Sciatic nerve (tissue), 2 donors: Measurements from ENCODE around the gene DVL2. TPM values are rescaled to one million over a fixed set of nuclear protein-coding genes. Genes with fewer than 3 reads are reported as not detected.
"Not testable (repeated sequence)": the region's sequence is repeated elsewhere in the genome, so short reads cannot be mapped to it uniquely, and the experiment has no call there.

Source experiments
- ATAC-seq: fragments of 200-7000 bp; cut with Tn5 transposase; one replicate; pipeline ENCODE4 v1.9.1; 2020; ENCODE audit warnings: mild to moderate bottlenecking, moderate library complexity
- DNase-seq: peaks from one replicate; pipeline ENCODE4 v3.0.0-alpha.2; 2020; ENCODE audit warnings: low spot score
- intact Hi-C: fragments of 100-400 bp; cut with DNase I; formaldehyde crosslinking; loops from one replicate; pipeline ENCODE4 v1.14.2; 2022
- total RNA-seq: library from RNA; stranded (reverse); fragmentation: NEBNext Ultra II Directional; extraction: Animal tissue kit (Norgen Biotek cat#: 25700); gene quantifications from one replicate; pipeline ENCODE4 v1.2.1, GENCODE V29; 2021
- donor health status: DM: no; HTN: no; CAD: no.
- donor health status: DM: no; HTN: no; CAD: no.

DVL2 gene
- total RNA-seq, 1 donor from 2014 or later: 49.1 TPM

- peak; percentile 5 for ATAC-seq
- DNase-seq: no peak
- intact Hi-C loops: no loop called here
Measured at GRCh38 chr17:7258731-7259554, 24.6 kb upstream of the DVL2 start.

GRCh38 chr17:7256766-7257456 lies 22.6 kb upstream of the DVL2 start:
- DNase-seq (no peak), ATAC-seq (no peak)
- intact Hi-C loops: no loop called here

GRCh38 chr17:7254511-7254910 lies 20.2 kb upstream of the DVL2 start:
- no peak for ATAC-seq
- DNase-seq: no peak
- intact Hi-C loops: no loop called here

DNA sequence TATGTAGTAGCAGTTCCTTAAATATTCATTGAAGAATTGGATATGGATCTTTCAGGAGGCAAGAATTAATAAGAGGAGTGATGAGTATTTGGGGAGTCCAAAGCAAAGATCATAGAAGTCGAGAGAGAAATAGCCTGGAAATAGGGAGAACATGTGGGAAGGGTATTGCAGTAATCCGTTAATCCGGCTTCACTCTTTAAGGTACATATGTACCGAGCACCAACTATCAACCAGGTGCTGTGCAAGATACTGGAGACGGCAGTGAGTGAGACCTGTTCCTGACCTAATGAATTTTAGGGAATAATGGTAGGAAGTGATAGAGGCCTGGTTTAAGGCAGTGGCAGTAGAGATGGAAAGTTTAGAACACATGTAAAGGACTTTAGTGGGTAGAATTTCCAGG lies 18.8 kb upstream of the DVL2 start:
- intact Hi-C loops: no loop called here
- DNase-seq (no peak), ATAC-seq (no peak)

- peak; percentile 97 for DNase-seq
- intact Hi-C loops: no loop called here
- ATAC-seq: peak; percentile 91
Measured at GRCh38 chr17:7252176-7253043, 18.1 kb upstream of the DVL2 start, which contains the start of gene ELP5. Gene ELP5 (plus strand): TSS chr17:7252215. CDS start chr17:7252551, 336 bp downstream.

DNA sequence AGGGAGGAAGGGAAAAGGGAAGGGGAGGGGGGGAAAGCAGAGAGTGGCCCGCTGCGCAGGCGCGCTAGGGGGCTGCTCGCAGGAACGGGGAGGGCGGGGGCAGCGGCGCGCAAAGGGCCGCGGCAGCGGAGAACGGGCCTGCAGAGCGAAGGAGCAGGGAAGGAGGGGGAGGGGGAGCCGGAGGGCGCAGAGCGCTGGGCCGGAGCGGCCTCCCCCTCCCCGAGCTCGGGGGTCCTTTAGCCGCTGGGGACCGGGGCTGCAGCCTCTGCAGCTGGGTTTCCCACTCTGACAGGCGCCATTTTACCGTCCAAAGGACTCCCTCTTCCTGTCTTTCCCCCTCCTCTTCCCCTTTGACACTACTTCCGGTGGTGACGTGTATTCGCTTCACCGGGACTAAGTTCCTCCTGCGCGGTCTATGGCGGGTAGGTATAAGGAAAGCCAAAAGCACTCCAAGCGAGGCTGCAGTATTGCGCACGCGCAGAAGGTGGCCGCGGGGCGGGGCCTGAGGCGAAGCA lies 17.4 kb upstream of the DVL2 start, which contains the start of gene CTDNEP1:
Gene CTDNEP1 (minus strand): TSS at position 74 of the 515 bp plus-strand sequence. CDS start 438 bp downstream, outside the sequence.
- peak; percentile 99 for DNase-seq
- intact Hi-C loops: no loop called here
- peak; percentile 96 for ATAC-seq

GRCh38 chr17:7250695-7251627 lies 16.6 kb upstream of the DVL2 start:
- no peak for ATAC-seq
- intact Hi-C loops: no loop called here
- peak; percentile 72 for DNase-seq

DNA sequence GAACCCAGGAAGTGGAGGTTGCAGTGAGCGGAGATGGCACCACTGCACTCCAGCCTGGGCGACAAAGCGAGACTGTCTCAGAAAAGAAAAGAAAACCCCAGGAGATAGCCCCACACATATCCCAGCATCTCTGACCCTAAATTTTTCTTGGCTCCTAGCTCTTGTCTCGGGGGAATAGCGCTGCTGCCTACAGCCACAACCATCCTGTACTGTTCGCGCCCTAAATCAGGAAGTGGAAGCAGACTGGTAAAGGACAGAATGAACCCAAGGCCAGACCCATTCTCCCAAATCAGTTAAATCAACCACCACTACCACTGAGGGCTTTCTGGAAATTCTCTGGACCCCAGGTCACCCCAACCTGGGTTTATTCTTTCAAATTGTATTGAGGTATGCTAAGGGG lies 15.5 kb upstream of the DVL2 start:
- ATAC-seq: no peak
- DNase-seq: no peak
- intact Hi-C loops: no loop called here

DNA sequence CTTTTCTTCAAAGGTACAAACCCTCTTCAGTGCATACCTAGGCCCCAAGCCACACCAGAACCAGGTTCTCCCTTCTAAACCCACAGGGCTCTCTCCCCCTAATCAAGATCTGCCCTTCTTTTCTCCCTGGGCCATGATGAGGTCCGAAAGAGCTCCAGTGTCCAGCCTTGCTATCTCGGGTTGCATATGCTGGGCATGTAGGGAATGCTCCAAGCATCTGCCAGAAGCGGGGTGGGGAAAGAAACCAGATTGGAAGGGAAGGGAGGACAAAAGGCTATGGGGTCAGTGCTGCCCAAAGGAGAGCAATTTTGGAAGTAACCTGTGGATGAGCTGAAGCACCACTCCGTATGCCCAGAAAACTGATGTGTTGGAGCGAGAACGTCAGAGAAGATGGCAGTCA lies 14.9 kb upstream of the DVL2 start:
- DNase-seq (no peak), ATAC-seq (no peak)
- intact Hi-C loops: no loop called here

GRCh38 chr17:7248796-7249195 lies 14.5 kb upstream of the DVL2 start:
- DNase-seq: no peak
- intact Hi-C loops: no loop called here
- no peak for ATAC-seq

- DNase-seq: no peak
- no peak for ATAC-seq
- intact Hi-C loops: no loop called here
Measured at GRCh38 chr17:7246779-7247178, 12.5 kb upstream of the DVL2 start.

- ATAC-seq, DNase-seq, intact Hi-C loops: not testable (repeated sequence)
Measured at GRCh38 chr17:7243838-7244237, 9.5 kb upstream of the DVL2 start.

GRCh38 chr17:7243453-7243729 lies 9.1 kb upstream of the DVL2 start:
- intact Hi-C loops: no loop called here
- ATAC-seq: no peak
- DNase-seq: no peak

DNA sequence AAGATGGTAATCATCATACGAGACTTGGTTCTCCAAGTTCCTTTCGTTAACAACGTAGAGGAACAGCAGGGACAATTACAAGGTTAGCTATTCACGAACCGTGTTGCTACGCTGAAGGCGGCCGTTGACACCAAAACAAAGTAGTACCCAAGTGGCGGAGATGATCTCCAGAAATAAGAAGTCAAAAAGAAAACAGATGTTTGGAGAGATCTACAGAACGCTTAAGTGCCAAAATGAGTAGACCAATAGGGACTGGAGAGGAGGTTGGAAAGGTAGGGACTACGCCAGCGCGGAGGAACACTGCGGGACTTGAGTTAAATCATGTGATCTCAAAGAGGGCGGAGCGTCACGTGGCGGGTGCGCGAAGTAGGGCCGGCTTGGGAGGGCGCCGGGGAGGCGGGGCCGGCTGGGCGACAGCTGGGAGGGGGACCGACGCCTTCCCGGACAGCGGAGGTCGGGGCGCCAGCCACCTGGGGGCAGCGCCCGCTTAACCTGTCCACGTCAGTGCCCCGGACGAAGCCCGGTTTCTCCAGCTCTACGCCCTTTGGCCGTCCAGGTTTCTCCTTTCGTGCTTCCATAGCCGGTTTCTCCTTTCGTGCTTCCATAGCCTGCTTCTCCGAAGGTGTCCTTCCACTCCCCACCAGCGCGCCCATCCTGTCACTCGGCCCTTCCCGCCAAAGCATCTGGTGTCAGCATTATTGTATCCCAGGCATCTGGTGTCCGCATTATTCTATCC lies 8.6 kb upstream of the DVL2 start:
- intact Hi-C loops: no loop called here
- ATAC-seq: peak; percentile 75

DNA sequence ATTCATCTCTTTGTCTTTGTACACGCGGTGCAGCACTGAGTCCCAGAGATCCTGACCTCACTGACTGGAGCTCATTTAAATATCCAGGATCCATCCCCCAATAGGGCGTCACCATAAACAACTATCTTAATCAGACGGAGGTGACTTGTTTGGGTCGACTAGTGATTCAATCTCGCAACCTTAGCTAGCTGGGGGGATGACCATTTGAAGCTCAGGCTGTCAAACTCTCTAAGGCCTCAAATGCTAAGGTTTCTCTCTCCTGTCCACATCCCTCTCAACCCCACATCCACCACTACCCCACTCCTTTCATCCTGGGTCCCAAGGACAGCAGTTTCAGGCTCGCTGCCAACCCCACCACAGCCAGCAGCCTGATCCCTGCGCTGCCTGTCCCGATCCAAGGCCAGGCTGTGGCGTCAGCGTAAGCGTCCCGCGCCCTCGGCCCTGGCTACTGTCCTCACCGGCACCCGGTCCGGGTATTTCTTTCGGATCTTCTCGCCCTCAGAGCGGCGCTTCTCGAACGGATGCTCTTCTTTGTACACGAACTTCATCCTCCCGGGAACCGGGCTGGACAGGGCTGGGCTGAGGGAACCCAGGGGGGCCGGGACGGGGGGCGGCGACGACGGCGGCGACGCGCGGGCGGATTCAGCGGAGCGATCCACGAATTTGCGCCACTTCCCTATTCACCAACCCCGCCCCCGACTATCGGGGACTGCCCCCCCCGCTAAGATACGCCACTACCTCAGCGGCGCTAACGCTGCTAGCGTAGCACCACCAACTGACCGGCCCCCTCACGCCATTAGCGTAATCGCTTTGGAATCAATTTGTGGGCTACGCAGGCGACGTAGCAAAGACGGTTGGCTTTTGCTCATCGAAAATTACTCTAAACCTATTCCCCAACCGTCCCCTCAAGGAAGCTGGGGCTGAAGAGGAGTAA lies 7.7 kb upstream of the DVL2 start, which contains the start of gene GABARAP:
Gene GABARAP (minus strand): TSS at position 667 of the 934 bp plus-strand sequence. CDS start 119 bp downstream, at position 548.
- intact Hi-C loops: no loop called here

More for the DNA sequence above, 8.6 kb upstream of the DVL2 start:
- peak; percentile 99 for DNase-seq

DNA sequence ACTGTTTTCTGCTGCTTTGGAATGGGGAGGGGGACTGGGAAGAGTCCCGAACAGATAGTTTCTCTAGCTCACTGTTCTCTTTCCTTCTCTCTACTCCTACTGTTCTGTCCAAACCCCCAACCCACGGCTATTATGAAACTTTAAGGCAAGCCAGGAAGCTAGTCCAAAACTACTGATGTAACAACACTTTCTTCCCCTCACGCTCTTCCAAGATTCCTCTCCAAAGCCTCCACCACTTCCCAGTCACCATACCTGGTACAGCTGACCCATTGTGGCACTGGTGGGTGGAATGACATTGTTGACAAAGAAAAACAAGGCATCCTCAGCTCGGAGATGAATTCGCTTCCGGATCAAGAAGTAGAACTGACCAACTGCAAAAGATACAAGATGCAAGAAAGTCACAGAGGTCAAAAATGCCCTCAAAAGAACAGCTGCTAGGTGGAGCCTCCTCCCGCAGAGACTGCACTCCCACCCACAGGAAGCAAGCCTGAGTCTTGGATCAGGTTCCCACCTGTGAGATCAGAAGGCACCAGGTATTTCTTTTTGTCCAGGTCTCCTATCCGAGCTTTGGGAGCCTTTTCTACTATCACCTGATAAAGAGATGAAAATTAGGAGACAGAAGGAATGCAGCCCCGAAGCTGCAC lies 6.9 kb upstream of the DVL2 start:
- DNase-seq (no peak), ATAC-seq (no peak)
- intact Hi-C loops: no loop called here

More for the DNA sequence above, 7.7 kb upstream of the DVL2 start, which contains the start of gene GABARAP:
- peak; percentile 67 for ATAC-seq
- peak; percentile 99 for DNase-seq
